Ishikawa (cell line): ENCODE results near the gene SLAIN2.

Experiments used
- CEBPB ChIP-seq: IDR thresholded peaks from 2 replicates; pipeline ENCODE4 v1.6.1; 2012
- CREB1 ChIP-seq: IDR thresholded peaks from 2 replicates; pipeline ENCODE4 v1.6.1; 2012; ENCODE audit warnings: low read depth
- EGR1 ChIP-seq: IDR thresholded peaks from 2 replicates; pipeline ENCODE4 v1.6.1; 2012
- EP300 ChIP-seq: IDR thresholded peaks from 2 replicates; pipeline ENCODE4 v1.6.1; 2012; ENCODE audit warnings: borderline replicate concordance
- FOXM1 ChIP-seq: IDR thresholded peaks from 2 replicates; pipeline ENCODE4 v1.6.1; 2012; ENCODE audit warnings: low read depth, borderline replicate concordance
- MAX ChIP-seq: IDR thresholded peaks from 2 replicates; pipeline ENCODE4 v1.6.1; 2012
- NFIC ChIP-seq: IDR thresholded peaks from 2 replicates; pipeline ENCODE4 v1.6.1; 2012
- RAD21 ChIP-seq: IDR thresholded peaks from 2 replicates; pipeline ENCODE4 v1.6.1; 2012; ENCODE audit warnings: low read depth
- REST ChIP-seq: IDR thresholded peaks from 2 replicates; pipeline ENCODE4 v1.6.1; 2012; ENCODE audit warnings: low read depth, mild to moderate bottlenecking
- TAF1 ChIP-seq: IDR thresholded peaks from 2 replicates; pipeline ENCODE4 v1.6.1; 2012; ENCODE audit warnings: low read depth, mild to moderate bottlenecking
- TCF12 ChIP-seq: IDR thresholded peaks from 2 replicates; pipeline ENCODE4 v1.6.1; 2012; ENCODE audit warnings: low read depth
- TEAD4 ChIP-seq: IDR thresholded peaks from 2 replicates; pipeline ENCODE4 v1.6.1; 2012
- USF1 ChIP-seq: IDR thresholded peaks from 2 replicates; pipeline ENCODE4 v1.6.1; 2012
- YY1 ChIP-seq: IDR thresholded peaks from 2 replicates; pipeline ENCODE4 v1.6.1; 2012; ENCODE audit warnings: low read depth
- ZBTB7A ChIP-seq: IDR thresholded peaks from 2 replicates; pipeline ENCODE4 v1.6.1; 2012; ENCODE audit warnings: low read depth

SLAIN2 gene

GRCh38 chr4:48350871-48351270 is 9.5 kb downstream of the SLAIN2 start:
- TF ChIP-seq YY1 (no peak), MAX (no peak), EP300 (no peak), ZBTB7A (no peak), TCF12 (no peak), USF1 (no peak), EGR1 (no peak), TAF1 (no peak), CEBPB (no peak), FOXM1 (no peak), NFIC (no peak), CREB1 (no peak), TEAD4 (no peak), REST (no peak), RAD21 (no peak)

GRCh38 chr4:48352793-48353192 is 11.5 kb downstream of the SLAIN2 start:
- TF ChIP-seq USF1 (no peak), CREB1 (no peak)

GRCh38 chr4:48356355-48356754 is 15.0 kb downstream of the SLAIN2 start:
- no peak for TF ChIP-seq YY1
- TF ChIP-seq FOXM1 = no peak
- no peak for TF ChIP-seq EGR1
- no peak for TF ChIP-seq TAF1
- TF ChIP-seq TCF12 = no peak
- TF ChIP-seq TEAD4 = no peak
- no peak for TF ChIP-seq EP300
- TF ChIP-seq RAD21 = no peak
- TF ChIP-seq CREB1 = no peak
- no peak for TF ChIP-seq ZBTB7A
- TF ChIP-seq REST = no peak
- TF ChIP-seq NFIC = no peak
- no peak for TF ChIP-seq MAX
- no peak for TF ChIP-seq CEBPB
- TF ChIP-seq USF1 = no peak

- TF ChIP-seq TAF1 (no peak), EGR1 (no peak), NFIC (no peak), MAX (no peak), ZBTB7A (no peak), REST (no peak), EP300 (no peak)
These were observed 19.1 kb downstream of the SLAIN2 start for GRCh38 chr4:48360285-48361011.
